HG03159 (cell line): Measurements from ENCODE around the gene TRMT11.
"Not testable (repeated sequence)": the region's sequence is repeated elsewhere in the genome, so short reads cannot be mapped to it uniquely, and the experiment has no call there.

ENCODE experiments used
- ATAC-seq: cut with Tn5 transposase; IDR thresholded peaks from one replicate; pipeline ENCODE4 v1.9.1; 2021; ENCODE audit warnings: mild to moderate bottlenecking, moderate library complexity; ENCODE audit not compliant: unreplicated experiment

The TRMT11 gene

GRCh38 chr6:126040826-126041225, 54.5 kb downstream of the TRMT11 start:
- ATAC-seq = no peak

DNA sequence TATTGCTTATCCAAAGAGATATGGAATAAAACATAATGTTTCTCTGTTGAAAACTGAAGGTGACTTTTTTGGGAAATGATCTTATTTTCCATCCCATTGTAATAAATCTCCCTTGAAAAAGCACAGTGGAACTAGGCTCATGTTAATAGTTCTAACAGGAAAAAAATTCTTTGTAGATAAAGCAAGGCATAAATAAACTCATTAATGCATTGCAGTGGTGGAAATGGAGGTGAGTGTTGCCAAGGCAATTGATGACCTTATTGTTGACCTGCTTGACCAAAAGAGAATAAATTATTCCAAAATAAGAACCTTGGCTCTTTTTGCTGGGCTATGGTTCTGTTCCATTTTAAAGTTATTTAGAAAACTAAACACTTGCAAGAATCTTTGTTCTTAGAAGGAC, 55.2 kb downstream of the TRMT11 start:
- ATAC-seq = no peak

- no peak for ATAC-seq
These were observed 55.7 kb downstream of the TRMT11 start for GRCh38 chr6:126042001-126042419.

GRCh38 chr6:126047648-126048047, 61.3 kb downstream of the TRMT11 start:
- no peak for ATAC-seq

GRCh38 chr6:126048635-126049034, 62.3 kb downstream of the TRMT11 start:
- ATAC-seq = no peak

- no peak for ATAC-seq
These were observed 64.5 kb downstream of the TRMT11 start for GRCh38 chr6:126050795-126051194.

- no peak for ATAC-seq
These were observed 65.5 kb downstream of the TRMT11 start for GRCh38 chr6:126051791-126052190.

DNA sequence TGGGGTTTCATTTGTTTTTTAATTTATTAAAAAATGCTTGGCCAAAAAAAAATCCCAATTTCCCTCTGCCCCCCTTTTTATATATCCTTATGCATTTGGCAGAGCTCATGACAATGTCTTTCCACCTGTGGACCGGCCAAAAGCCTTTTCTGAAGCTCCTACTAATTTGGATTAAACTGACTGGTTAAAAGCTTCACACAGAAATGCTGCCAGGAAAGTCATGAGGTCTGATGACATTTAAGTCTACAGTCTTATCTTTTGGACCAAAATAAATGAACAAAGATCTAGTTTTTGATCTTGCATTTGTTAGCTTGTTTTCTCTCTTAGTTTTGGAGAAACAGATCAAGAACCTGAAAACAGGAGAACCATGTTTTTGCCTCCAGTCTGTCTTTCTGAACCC, 66.1 kb downstream of the TRMT11 start:
- ATAC-seq = no peak

DNA sequence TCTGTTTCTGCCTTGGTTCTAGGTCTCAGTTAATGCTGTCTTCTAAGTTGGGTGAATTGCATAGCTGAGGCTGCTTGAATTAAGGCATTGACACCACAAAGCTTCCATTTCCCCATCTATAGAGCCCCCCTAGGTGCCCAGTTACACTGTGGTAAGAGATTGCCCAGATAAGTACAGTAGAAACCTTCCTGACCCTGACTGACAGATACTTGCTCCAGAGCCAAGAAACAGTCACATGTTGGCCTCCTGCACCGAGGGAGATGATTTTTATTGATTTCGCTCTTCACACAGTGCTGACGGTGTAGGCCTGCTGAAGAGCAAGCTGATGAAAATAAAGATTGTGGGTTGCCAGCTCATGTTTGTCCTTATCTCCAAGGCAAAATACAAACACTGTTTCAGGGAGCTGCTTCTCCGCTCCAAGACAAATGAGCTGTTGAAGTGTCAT, 67.9 kb downstream of the TRMT11 start:
- no peak for ATAC-seq

DNA sequence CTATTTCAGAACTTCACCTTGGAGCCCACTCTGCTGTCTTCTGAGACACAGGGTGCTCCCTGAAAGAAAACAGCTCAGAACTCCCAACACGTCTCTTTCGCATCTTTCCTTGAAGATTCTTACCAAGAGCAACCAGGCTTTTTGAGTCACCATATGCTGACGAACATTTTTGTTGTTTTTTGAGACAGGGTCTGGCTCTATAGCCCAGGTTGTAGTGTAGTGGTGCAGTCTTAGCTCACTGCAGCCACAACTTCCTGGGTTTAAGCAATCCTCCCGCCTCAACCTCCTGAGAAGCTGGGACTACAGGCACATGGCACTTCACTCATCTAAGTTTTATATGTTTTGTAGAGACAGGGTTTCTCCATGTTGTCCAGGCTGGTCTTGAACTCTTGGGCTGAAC, 68.5 kb downstream of the TRMT11 start:
- no peak for ATAC-seq

DNA sequence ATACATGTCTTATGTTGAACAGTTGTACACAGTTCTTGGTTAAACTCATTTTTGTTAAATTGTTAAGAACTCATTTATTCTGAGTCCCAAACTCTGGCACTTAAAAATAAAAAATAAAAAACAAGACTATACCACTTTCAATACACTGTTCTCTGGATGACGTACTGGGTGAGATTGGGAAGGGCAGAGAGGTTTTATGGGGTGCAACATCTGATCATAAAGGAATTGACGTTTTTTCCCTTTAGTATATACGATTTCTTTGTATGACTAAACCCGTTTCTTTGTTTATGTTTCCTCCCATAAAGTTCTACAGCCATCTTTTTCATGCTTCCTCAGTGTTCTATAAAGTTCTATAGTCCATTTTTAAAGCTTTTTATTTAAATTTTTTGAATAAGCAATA, 69.1 kb downstream of the TRMT11 start:
- ATAC-seq = no peak

DNA sequence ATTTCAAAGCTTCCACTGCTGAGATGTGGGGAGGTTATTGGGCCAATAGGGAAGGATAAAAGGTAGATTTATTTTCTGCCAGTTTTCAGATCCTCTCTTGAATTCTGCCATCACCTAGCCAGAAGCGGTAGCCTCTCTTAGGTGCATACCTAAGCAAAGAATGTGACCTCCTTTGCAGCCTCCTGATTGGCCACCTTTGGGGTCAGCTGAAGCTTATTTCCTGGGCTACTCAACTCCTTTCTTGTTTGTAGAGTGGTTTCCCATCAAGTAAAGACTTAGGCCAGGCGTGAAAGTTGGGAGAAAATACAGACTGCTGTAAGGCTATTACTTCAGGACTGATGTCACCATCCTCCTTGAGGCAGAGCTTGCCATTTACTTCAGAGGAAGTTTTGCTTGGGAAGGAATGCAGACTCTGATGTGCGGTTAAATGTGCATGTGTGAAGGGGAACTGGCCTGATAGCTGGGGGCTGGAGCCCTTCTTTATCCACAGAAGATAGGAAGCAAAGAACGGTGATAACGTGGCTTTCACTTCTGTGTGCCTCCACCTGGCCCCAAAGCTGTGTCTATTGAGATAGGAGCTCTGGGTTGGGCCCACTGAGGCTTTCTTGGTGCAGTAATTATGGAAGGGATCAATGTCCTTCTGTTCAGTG, 70.1 kb downstream of the TRMT11 start:
- no peak for ATAC-seq

DNA sequence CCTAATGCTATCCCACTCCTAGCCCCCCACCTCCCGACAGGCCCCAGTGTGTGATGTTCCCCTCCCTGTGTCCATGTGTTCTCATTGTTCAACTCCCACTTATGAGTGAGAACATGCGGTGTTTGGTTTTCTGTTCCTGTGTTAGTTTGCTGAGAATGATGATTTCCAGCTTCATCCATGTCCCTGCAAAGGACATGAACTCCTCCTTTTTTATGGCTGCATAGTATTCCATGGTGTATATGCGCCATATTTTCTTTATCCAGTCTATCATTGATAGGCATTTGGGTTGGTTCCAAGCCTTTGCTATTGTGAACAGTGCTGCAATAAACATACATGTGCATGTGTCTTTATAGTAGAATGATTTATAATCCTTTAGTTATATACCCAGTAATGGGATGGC, 71.7 kb downstream of the TRMT11 start:
- ATAC-seq = not testable (repeated sequence)

GRCh38 chr6:126060400-126060799, 74.1 kb downstream of the TRMT11 start:
- ATAC-seq = no peak

DNA sequence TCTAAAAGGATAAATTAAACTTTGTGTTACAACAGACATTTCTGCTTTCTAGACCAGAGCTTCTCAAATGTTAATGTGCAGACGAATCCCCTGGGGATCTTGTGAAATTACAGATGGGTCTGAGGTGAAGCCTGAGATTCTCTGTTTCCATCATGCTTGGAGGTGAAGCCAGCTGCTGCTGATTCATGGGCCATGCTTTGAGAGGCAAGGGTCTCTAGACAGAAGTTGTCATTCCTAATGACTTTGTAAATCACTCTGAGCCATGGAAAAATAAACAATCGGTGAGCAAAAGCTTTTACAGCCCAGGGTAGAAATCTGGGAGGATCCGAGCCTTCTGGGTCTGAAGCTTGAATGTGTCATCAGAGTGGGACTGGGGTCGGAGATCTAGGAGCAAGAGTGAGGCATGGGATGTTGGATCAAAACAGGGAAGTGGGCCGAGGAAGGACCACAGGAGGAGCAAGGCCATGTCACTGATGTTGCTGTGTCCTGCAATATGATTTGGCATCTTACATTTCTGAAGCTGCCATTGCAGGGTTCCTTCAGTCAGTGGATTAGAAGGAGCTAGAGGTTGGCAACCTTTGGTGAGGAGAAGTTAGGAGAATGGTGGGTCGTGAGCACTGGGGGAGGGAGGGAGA, 77.3 kb downstream of the TRMT11 start:
- ATAC-seq = peak; percentile 72

GRCh38 chr6:126064257-126064747, 78.0 kb downstream of the TRMT11 start:
- ATAC-seq = no peak

- ATAC-seq = no peak
These were observed 78.5 kb downstream of the TRMT11 start for GRCh38 chr6:126064748-126065401.

DNA sequence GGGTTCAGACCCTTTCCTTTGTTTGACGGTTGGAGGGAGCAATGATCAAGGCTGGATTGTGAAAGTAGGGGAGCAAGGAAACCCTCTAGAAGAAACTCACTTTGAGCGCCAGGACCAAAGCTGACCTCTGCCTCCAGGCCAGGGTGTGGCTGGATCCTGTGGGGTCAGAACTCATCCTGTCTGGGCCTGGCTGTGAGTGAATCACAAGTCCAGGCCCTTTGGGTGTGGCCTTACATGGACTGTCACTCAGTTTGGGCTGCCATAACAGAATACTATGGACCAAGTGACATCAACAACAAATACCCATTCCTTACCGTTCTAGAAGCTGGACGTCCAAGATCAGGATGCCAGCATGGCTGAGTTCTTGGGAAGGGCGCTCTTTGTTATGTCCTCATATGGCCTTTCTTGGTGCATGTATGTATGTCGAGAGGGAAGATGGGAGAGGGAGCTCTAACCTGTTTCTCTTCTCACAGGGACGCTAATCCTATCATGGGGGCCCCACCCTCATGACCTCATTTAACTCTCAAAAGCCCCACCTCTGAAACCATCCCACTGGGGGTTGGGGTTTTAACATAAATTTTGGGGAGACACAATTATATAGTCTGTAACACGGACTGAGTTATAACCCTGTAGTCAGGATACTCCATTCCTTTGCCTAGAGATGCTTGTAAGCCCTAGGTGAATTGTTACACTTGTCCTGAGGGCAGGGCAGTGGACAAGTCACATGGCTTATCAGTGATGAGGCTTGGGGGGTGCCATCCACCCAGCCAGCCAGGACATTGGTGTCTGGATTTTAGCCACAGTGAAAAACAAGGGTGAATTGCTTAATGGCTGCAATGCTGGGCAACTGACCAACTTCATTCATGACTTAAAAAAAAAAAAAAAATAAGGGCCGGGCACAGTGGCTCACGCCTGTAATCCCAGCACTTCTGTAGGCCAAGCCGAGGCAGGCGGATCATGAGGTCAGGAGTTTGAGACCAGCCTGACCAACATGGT, 80.0 kb downstream of the TRMT11 start:
- no peak for ATAC-seq

DNA sequence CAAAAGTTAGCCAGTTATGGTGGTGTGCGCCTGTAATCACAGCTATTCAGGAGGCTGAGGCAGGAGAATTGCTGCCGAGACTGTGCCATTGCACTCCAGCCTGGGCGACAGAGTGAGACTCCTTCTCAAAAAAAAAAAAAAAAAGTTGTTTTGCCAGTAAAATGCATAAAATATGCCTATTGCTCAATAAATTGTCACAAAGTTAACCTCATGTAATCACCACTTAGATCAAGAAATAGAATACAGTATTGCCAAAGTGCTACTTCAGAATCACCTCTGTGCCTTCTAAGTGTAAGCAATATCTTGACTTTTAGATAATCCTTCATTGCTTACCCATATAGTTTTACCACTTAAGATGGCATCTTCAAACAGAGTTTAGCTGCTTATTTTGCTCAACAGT, 80.7 kb downstream of the TRMT11 start:
- no peak for ATAC-seq

- ATAC-seq = no peak
These were observed 83.1 kb downstream of the TRMT11 start for GRCh38 chr6:126069449-126069848.
